Kidney epithelial cell (primary cell): ENCODE results near the gene PTBP3. TPM values are rescaled to one million over a fixed set of nuclear protein-coding genes. Genes with fewer than 3 reads are reported as not detected.

Source experiments
- DNase-seq: peaks from one replicate; pipeline ENCODE4 v3.0.0-alpha.2; 2010; ENCODE audit warnings: low read depth
- H3K27me3 ChIP-seq: 2 replicates; pipeline ENCODE4 v1.6.0; 2011; ENCODE audit warnings: low read length; ENCODE audit not compliant: control insufficient read depth, insufficient read depth
- H3K36me3 ChIP-seq: 2 replicates; pipeline ENCODE4 v1.5.1; 2011; ENCODE audit warnings: low read length; ENCODE audit not compliant: control insufficient read depth, insufficient read depth
- H3K4me3 ChIP-seq: 2 replicates; pipeline ENCODE4 v1.5.1; 2011; ENCODE audit warnings: low read depth, mild to moderate bottlenecking, control low read depth, low read length
- total RNA-seq: library from RNA; depleted of rRNA; stranded (reverse); fragments of >200 nt; gene quantifications from 2 replicates; pipeline ENCODE4 v1.2.3, GENCODE V29; 2015
- TF ChIP-seq, protein P1 (sequence below): IDR thresholded peaks from 2 replicates; pipeline ENCODE4 v1.5.1; 2011; ENCODE audit warnings: mild to moderate bottlenecking, moderate library complexity, low read length, control low read depth, inconsistent platforms; ENCODE audit not compliant: insufficient read depth, poor library complexity, severe bottlenecking

Gene PTBP3
- total RNA-seq, 1 donor from 2014 or later: 79.8 TPM

DNA sequence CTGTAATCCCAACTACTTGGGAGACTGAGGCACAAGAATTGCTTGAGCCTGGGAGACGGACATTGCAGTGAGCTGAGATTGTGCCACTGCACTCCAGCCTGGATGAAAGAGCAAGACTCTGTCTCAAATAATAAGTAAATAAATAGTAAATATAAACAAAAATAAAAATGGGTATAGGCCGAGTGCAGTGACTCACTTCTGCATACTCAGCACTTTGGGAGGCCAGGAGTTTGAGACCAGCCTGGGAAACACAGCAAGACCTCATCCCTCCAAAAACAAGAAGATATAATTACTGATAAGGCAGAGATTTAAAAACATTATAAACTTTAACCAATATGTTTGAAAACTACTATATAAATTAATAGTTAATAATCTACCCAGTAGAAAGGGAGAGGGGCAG, 120.5 kb downstream of the PTBP3 start:
- Histone ChIP-seq H3K27me3 (no peaks in the 10 kb centered on the region), H3K36me3 (peaks cover 2% of the 10 kb centered on the region), H3K4me3 (no peak overlapping the region)
- no peak for DNase-seq
- TF ChIP-seq, protein P1, sequence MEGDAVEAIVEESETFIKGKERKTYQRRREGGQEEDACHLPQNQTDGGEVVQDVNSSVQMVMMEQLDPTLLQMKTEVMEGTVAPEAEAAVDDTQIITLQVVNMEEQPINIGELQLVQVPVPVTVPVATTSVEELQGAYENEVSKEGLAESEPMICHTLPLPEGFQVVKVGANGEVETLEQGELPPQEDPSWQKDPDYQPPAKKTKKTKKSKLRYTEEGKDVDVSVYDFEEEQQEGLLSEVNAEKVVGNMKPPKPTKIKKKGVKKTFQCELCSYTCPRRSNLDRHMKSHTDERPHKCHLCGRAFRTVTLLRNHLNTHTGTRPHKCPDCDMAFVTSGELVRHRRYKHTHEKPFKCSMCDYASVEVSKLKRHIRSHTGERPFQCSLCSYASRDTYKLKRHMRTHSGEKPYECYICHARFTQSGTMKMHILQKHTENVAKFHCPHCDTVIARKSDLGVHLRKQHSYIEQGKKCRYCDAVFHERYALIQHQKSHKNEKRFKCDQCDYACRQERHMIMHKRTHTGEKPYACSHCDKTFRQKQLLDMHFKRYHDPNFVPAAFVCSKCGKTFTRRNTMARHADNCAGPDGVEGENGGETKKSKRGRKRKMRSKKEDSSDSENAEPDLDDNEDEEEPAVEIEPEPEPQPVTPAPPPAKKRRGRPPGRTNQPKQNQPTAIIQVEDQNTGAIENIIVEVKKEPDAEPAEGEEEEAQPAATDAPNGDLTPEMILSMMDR: no peak

DNA sequence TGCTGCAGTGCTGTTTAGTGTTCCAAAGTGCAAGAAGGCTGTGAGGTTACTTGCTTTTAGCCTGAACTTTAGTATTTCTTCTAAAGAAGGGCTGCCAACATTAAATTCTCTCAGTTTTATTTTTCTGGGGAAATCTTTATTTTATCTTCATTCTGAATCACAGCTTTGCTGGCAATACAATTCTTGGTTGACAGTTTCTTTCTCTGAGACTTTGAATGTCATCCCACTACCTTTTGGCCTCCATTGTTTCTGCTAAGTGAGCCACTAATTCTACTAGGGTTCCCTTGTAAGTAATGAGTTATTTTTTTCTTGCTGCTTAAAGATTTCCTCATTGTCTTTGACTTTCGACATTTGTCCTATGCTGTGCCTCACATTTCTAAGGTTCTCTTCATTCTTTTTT, 126.0 kb downstream of the PTBP3 start:
- no peak overlapping the region for H3K4me3 ChIP-seq
- no peaks in the 10 kb centered on the region for H3K27me3 ChIP-seq
- peaks cover 2% of the 10 kb centered on the region for H3K36me3 ChIP-seq
- TF ChIP-seq, protein P1: no peak
- DNase-seq: no peak

DNA sequence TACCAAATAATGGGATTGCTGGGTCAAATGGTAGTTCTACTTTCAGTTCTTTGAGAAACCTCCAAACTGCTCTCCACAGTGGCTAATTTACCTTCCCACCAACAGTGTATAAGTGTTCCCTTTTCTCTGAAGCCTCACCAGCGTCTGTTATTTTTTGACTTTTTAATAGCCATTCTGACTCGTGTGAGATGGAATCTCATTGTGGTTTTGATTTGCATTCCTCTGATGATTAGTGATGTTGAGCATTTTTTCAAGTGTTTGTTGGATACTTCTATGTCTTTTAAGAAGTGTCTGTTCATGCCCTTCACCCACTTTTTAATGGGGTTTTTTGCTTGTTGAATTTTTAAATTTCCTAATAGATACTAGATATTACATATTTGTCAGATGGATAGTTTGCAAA, 129.9 kb downstream of the PTBP3 start:
- DNase-seq: no peak
- Histone ChIP-seq H3K27me3 (no peaks in the 10 kb centered on the region), H3K4me3 (no peak overlapping the region), H3K36me3 (no peaks in the 10 kb centered on the region)
- TF ChIP-seq, protein P1: no peak

DNA sequence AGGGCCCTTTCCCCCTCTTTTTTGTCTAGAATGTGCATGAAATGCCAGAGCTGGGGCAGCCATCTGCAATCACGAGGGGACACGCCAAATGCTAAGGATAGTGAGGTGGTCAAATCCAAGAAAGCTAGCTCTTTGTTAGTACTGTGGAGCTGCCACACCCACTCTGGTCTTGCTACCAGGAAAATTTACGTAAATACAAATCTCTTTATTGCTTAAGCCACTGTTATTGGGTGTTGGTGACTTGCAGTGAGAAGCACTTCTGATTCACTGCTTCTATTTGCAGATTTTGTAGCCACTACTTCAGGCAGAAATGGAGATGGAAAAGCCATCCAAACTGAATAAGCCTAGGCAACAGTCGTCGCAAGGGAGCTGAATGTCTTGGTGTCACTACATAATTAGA, 132.7 kb downstream of the PTBP3 start:
- TF ChIP-seq, protein P1: no peak
- Histone ChIP-seq H3K27me3 (no peaks in the 10 kb centered on the region), H3K36me3 (no peaks in the 10 kb centered on the region), H3K4me3 (no peak overlapping the region)
- DNase-seq: no peak

DNA sequence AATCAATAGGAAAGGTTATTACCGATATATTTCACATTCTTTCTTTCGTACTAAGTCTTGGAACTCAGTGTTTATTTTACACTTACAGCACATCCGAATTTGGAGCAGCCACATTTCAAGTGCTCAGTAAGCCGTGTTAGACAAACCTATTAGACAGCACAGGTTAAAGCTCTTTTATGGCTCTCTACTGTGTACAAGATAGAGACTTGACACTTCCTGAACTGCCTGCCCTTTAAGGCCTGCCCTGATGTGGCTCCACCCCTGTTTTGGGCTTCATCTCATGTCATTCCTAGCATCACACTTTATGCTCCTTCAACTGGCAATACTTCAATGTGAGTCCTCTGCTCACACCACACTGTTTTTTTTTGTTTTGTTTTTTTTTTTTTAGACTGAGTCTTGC, 134.8 kb downstream of the PTBP3 start:
- no peaks in the 10 kb centered on the region for H3K27me3 ChIP-seq
- H3K4me3 ChIP-seq: no peak overlapping the region
- H3K36me3 ChIP-seq: no peaks in the 10 kb centered on the region
- no peak for DNase-seq
- TF ChIP-seq, protein P1: no peak

DNA sequence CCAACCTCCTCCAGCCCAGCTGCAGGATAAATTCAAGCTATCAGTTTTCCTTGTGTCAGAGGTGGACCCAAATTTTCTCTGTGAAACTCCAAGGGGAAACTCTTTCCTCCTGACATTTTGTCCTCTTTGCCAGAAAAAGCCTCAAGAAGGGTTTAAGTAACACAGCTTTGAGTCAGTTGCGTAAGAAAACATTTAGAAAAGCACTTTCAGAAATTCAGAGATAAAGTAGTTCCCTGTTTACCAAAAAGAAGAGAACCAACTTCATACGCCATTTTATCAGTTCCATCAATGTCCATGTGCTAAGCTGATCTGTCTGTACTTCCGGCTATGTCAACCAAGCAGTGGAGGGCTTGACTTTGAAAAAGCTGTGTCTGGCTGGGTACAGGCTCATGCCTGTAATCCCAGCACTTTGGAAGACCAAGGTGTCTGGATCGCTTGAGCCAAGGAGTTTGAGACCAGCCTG, 138.4 kb downstream of the PTBP3 start:
- TF ChIP-seq, protein P1: no peak
- Histone ChIP-seq H3K36me3 (no peaks in the 10 kb centered on the region), H3K27me3 (no peaks in the 10 kb centered on the region), H3K4me3 (no peak overlapping the region)
- DNase-seq: no peak
